Astrocyte (in vitro differentiated cells and primary cell): Measurements from ENCODE around the gene RALA. TPM values are rescaled to one million over a fixed set of nuclear protein-coding genes. Genes with fewer than 3 reads are reported as not detected.

Source experiments
- DNase-seq: peaks from one replicate; pipeline ENCODE4 v3.0.0-alpha.2; 2010; ENCODE audit warnings: low read depth
- FAIRE-seq: peaks from 2 replicates; lab custom pipeline; 2011; peaks lifted over from hg19 to GRCh38; lab: Jason Lieb, UNC
- H2AFZ ChIP-seq: 2 replicates; pipeline ENCODE4 v1.6.0; 2012; ENCODE audit warnings: low read depth, low read length, inconsistent platforms
- H3K27ac ChIP-seq: 2 replicates; pipeline ENCODE4 v1.5.1; 2011; ENCODE audit warnings: low read depth, low read length, inconsistent platforms
- H3K27me3 ChIP-seq: 2 replicates; pipeline ENCODE4 v1.6.0; 2011; ENCODE audit warnings: low read length, inconsistent platforms; ENCODE audit not compliant: insufficient read depth
- H3K36me3 ChIP-seq: 2 replicates; pipeline ENCODE4 v1.5.1; 2011; ENCODE audit warnings: low read length, inconsistent platforms; ENCODE audit not compliant: insufficient read depth
- H3K4me1 ChIP-seq: 2 replicates; pipeline ENCODE4 v1.5.1; 2011; ENCODE audit warnings: low read length, inconsistent platforms; ENCODE audit not compliant: insufficient read depth
- H3K4me2 ChIP-seq: 2 replicates; pipeline ENCODE4 v1.6.0; 2012; ENCODE audit warnings: low read length, inconsistent platforms
- H3K4me3 ChIP-seq: 2 replicates; pipeline ENCODE4 v1.5.1; 2011; ENCODE audit warnings: low read depth, mild to moderate bottlenecking, low read length, inconsistent platforms; ENCODE audit not compliant: insufficient read depth
- H3K79me2 ChIP-seq: 2 replicates; pipeline ENCODE4 v1.6.0; 2012; ENCODE audit warnings: mild to moderate bottlenecking, low read length, inconsistent platforms; ENCODE audit not compliant: insufficient read depth
- H3K9ac ChIP-seq: 2 replicates; pipeline ENCODE4 v1.6.0; 2012; ENCODE audit warnings: mild to moderate bottlenecking, low read length, inconsistent platforms
- H3K9me3 ChIP-seq: 2 replicates; pipeline ENCODE4 v1.5.1; 2012; ENCODE audit warnings: low read depth, mild to moderate bottlenecking, low read length, inconsistent platforms; ENCODE audit not compliant: insufficient read depth
- H4K20me1 ChIP-seq: 2 replicates; pipeline ENCODE4 v1.6.0; 2012; ENCODE audit warnings: low read length, inconsistent platforms; ENCODE audit not compliant: insufficient read depth
- H3K27ac Mint-ChIP-seq: one replicate; pipeline ENCODE4 v1.8.0; 2021; ENCODE audit warnings: mild to moderate bottlenecking, mixed read lengths; ENCODE audit not compliant: unreplicated experiment
- H3K27me3 Mint-ChIP-seq: one replicate; pipeline ENCODE4 v1.8.0; 2021; ENCODE audit warnings: low read depth, mixed read lengths; ENCODE audit not compliant: unreplicated experiment
- H3K36me3 Mint-ChIP-seq: one replicate; pipeline ENCODE4 v1.8.0; 2021; ENCODE audit warnings: low read depth, mixed read lengths; ENCODE audit not compliant: unreplicated experiment
- H3K4me1 Mint-ChIP-seq: one replicate; pipeline ENCODE4 v1.8.0; 2021; ENCODE audit warnings: low read depth, mixed read lengths; ENCODE audit not compliant: unreplicated experiment
- H3K4me3 Mint-ChIP-seq: one replicate; pipeline ENCODE4 v1.8.0; 2021; ENCODE audit warnings: mild to moderate bottlenecking, moderate library complexity, mixed read lengths; ENCODE audit not compliant: unreplicated experiment
- H3K9me3 Mint-ChIP-seq: one replicate; pipeline ENCODE4 v1.8.0; 2021; ENCODE audit warnings: mild to moderate bottlenecking, mixed read lengths; ENCODE audit not compliant: unreplicated experiment
- EZH2 ChIP-seq: IDR thresholded peaks from 2 replicates; pipeline ENCODE4 v1.6.1; 2012; ENCODE audit warnings: mild to moderate bottlenecking, low read length, inconsistent platforms; ENCODE audit not compliant: insufficient read depth
- total RNA-seq: library from RNA; stranded (reverse); gene quantifications from 2 replicates; pipeline ENCODE4 v1.2.1, GENCODE V29; 2021
- TF ChIP-seq, protein P1 (sequence below): IDR thresholded peaks from 2 replicates; pipeline ENCODE4 v1.5.1; 2011; ENCODE audit warnings: low read depth, mild to moderate bottlenecking, inconsistent platforms, low read length, moderate library complexity; ENCODE audit not compliant: insufficient read depth

Gene RALA
- total RNA-seq, 1 donor from 2014 or later = 70.2 TPM

- peaks cover 11% of the 10 kb centered on the region for H3K27me3 Mint-ChIP-seq
- peak overlapping the region; percentile 62 for H3K4me3 ChIP-seq
- peaks cover 22% of the 10 kb centered on the region for H3K4me1 ChIP-seq
- H3K9me3 Mint-ChIP-seq = no peaks in the 10 kb centered on the region
- H3K36me3 ChIP-seq = no peaks in the 10 kb centered on the region
- DNase-seq (peak; percentile 94), FAIRE-seq (peak; percentile 65)
- H2AFZ ChIP-seq = peak overlapping the region; percentile 85
- H3K36me3 Mint-ChIP-seq = no peaks in the 10 kb centered on the region
- no peak for TF ChIP-seq EZH2
- TF ChIP-seq, protein P1, sequence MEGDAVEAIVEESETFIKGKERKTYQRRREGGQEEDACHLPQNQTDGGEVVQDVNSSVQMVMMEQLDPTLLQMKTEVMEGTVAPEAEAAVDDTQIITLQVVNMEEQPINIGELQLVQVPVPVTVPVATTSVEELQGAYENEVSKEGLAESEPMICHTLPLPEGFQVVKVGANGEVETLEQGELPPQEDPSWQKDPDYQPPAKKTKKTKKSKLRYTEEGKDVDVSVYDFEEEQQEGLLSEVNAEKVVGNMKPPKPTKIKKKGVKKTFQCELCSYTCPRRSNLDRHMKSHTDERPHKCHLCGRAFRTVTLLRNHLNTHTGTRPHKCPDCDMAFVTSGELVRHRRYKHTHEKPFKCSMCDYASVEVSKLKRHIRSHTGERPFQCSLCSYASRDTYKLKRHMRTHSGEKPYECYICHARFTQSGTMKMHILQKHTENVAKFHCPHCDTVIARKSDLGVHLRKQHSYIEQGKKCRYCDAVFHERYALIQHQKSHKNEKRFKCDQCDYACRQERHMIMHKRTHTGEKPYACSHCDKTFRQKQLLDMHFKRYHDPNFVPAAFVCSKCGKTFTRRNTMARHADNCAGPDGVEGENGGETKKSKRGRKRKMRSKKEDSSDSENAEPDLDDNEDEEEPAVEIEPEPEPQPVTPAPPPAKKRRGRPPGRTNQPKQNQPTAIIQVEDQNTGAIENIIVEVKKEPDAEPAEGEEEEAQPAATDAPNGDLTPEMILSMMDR = no peak
- H3K4me1 Mint-ChIP-seq = peaks cover 17% of the 10 kb centered on the region
- H4K20me1 ChIP-seq = no peaks in the 10 kb centered on the region
- H3K79me2 ChIP-seq = peaks cover 5% of the 10 kb centered on the region
- H3K9ac ChIP-seq = peak overlapping the region; percentile 90
- peak overlapping the region; percentile 97 for H3K27ac Mint-ChIP-seq
- H3K27ac ChIP-seq = peak overlapping the region; percentile 97
- H3K9me3 ChIP-seq = no peaks in the 10 kb centered on the region
- H3K27me3 ChIP-seq = no peaks in the 10 kb centered on the region
- peak overlapping the region; percentile 84 for H3K4me3 Mint-ChIP-seq
- H3K4me2 ChIP-seq = peak overlapping the region; percentile 89
Observed at GRCh38 chr7:39733881-39734632, 110.7 kb downstream of the RALA start.

DNA sequence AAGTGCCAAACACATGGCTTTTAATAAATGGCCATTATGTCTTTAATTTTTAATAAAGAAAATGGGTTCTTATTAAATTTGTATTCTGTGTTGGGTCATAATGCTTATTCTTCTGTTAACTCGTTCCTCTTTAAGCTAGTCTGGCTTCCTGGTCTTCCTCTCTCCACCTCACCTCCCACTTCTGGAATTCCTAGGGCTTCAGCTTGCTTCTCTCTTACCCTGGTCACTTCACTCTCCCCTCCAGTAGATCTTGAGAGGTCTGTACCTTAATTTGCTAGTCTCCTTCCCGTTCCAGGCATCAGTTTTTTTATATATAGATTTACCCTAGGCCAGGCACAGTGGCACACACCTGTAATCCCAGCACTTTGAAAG is 111.2 kb downstream of the RALA start:
- no peak for TF ChIP-seq EZH2
- TF ChIP-seq, protein P1 = no peak
- H3K27ac ChIP-seq = peak overlapping the region; percentile 97
- H3K9me3 Mint-ChIP-seq = no peaks in the 10 kb centered on the region
- H3K36me3 Mint-ChIP-seq = no peaks in the 10 kb centered on the region
- peak overlapping the region; percentile 90 for H3K9ac ChIP-seq
- H3K27me3 ChIP-seq = no peaks in the 10 kb centered on the region
- peaks cover 17% of the 10 kb centered on the region for H3K4me1 Mint-ChIP-seq
- peak overlapping the region; percentile 67 for H3K4me3 Mint-ChIP-seq
- no peaks in the 10 kb centered on the region for H3K36me3 ChIP-seq
- peaks cover 11% of the 10 kb centered on the region for H3K27me3 Mint-ChIP-seq
- peaks cover 5% of the 10 kb centered on the region for H3K79me2 ChIP-seq
- peak overlapping the region; percentile 82 for H3K27ac Mint-ChIP-seq
- no peak overlapping the region for H2AFZ ChIP-seq
- H4K20me1 ChIP-seq = no peaks in the 10 kb centered on the region
- no peak for FAIRE-seq
- H3K9me3 ChIP-seq = no peaks in the 10 kb centered on the region
- H3K4me3 ChIP-seq = peak overlapping the region; percentile 62
- H3K4me1 ChIP-seq = peaks cover 22% of the 10 kb centered on the region
- peak overlapping the region; percentile 89 for H3K4me2 ChIP-seq
- DNase-seq = no peak

DNA sequence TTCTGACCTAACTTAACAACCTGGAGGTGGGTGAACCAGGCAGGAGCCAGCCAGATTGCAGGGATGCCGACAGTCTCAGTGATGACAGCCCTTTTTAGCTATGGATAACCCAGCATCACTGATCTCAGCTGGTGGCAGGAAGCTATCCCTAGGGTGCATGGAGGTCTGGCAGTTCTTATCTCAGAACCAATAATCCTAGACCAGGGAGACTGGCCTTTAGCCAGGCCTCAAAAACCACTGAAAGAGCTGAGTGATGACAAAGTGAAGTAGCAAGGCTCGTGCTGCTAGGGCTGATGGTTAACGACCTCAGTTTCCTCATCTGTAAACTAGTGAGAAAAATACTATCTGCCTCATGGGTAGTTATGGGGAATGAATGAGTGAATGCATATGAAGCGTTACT is 112.5 kb downstream of the RALA start:
- Mint-ChIP-seq H3K9me3 (no peaks in the 10 kb centered on the region), H3K36me3 (no peaks in the 10 kb centered on the region), H3K27me3 (peaks cover 11% of the 10 kb centered on the region), H3K27ac (no peak overlapping the region), H3K4me3 (no peak overlapping the region), H3K4me1 (peaks cover 17% of the 10 kb centered on the region)
- Histone ChIP-seq H4K20me1 (no peaks in the 10 kb centered on the region), H3K4me1 (peaks cover 22% of the 10 kb centered on the region), H3K9ac (no peak overlapping the region), H3K9me3 (no peaks in the 10 kb centered on the region), H2AFZ (no peak overlapping the region), H3K36me3 (no peaks in the 10 kb centered on the region), H3K79me2 (peaks cover 5% of the 10 kb centered on the region), H3K27ac (no peak overlapping the region), H3K4me3 (no peak overlapping the region), H3K4me2 (peak overlapping the region; percentile 43), H3K27me3 (no peaks in the 10 kb centered on the region)
- DNase-seq = peak; percentile 29
- no peak for TF ChIP-seq EZH2
- FAIRE-seq = no peak
